Osteocyte (in vitro differentiated cells): Measurements from ENCODE around the gene CRIM1. TPM values are rescaled to one million over a fixed set of nuclear protein-coding genes. Genes with fewer than 3 reads are reported as not detected.

Experiments
- DNase-seq: peaks from one replicate; pipeline ENCODE4 v3.0.0; 2021; ENCODE audit warnings: mixed read lengths; ENCODE audit not compliant: unreplicated experiment; ENCODE audit errors: extremely low spot score
- H3K27ac Mint-ChIP-seq: one replicate; pipeline ENCODE4 v1.8.0; 2021; ENCODE audit warnings: mild to moderate bottlenecking, mixed read lengths; ENCODE audit not compliant: unreplicated experiment
- H3K27me3 Mint-ChIP-seq: one replicate; pipeline ENCODE4 v1.8.0; 2021; ENCODE audit warnings: mixed read lengths; ENCODE audit not compliant: unreplicated experiment
- H3K36me3 Mint-ChIP-seq: one replicate; pipeline ENCODE4 v1.8.0; 2021; ENCODE audit warnings: mixed read lengths; ENCODE audit not compliant: unreplicated experiment
- H3K4me1 Mint-ChIP-seq: one replicate; pipeline ENCODE4 v1.8.0; 2021; ENCODE audit warnings: mixed read lengths; ENCODE audit not compliant: unreplicated experiment
- H3K4me3 Mint-ChIP-seq: one replicate; pipeline ENCODE4 v1.8.0; 2021; ENCODE audit warnings: mild to moderate bottlenecking, moderate library complexity, mixed read lengths; ENCODE audit not compliant: unreplicated experiment
- H3K9me3 Mint-ChIP-seq: one replicate; pipeline ENCODE4 v1.8.0; 2021; ENCODE audit warnings: mixed read lengths; ENCODE audit not compliant: unreplicated experiment
- CTCF ChIP-seq: fragments of 200-600 bp; sonication (generic); IDR thresholded peaks from 2 replicates; pipeline ENCODE4 v1.5.0; 2021; ENCODE audit warnings: antibody characterized with exemption, mild to moderate bottlenecking, moderate library complexity
- total RNA-seq: library from RNA; stranded (reverse); gene quantifications from 2 replicates; pipeline ENCODE4 v1.2.1, GENCODE V29; 2021

The CRIM1 gene
- total RNA-seq, 1 donor from 2014 or later: 194 TPM

- H3K36me3 Mint-ChIP-seq: peaks cover 13% of the 10 kb centered on the region
- H3K9me3 Mint-ChIP-seq: no peaks in the 10 kb centered on the region
- TF ChIP-seq CTCF: no peak
- no peak overlapping the region for H3K4me3 Mint-ChIP-seq
- H3K27ac Mint-ChIP-seq: peak overlapping the region; percentile 87
- no peak for DNase-seq
- peaks cover 82% of the 10 kb centered on the region for H3K4me1 Mint-ChIP-seq
- H3K27me3 Mint-ChIP-seq: no peaks in the 10 kb centered on the region
These were observed 26.9 kb downstream of the CRIM1 start for GRCh38 chr2:36382472-36382871.

GRCh38 chr2:36383726-36384125 is 28.1 kb downstream of the CRIM1 start:
- Mint-ChIP-seq H3K27ac (peak overlapping the region; percentile 74), H3K27me3 (no peaks in the 10 kb centered on the region), H3K9me3 (no peaks in the 10 kb centered on the region), H3K36me3 (peaks cover 8% of the 10 kb centered on the region), H3K4me3 (no peak overlapping the region), H3K4me1 (peaks cover 87% of the 10 kb centered on the region)
- DNase-seq: no peak
- TF ChIP-seq CTCF: no peak

- Mint-ChIP-seq H3K9me3 (no peaks in the 10 kb centered on the region), H3K4me3 (no peak overlapping the region), H3K27me3 (no peaks in the 10 kb centered on the region), H3K27ac (peak overlapping the region; percentile 74), H3K36me3 (peaks cover 3% of the 10 kb centered on the region), H3K4me1 (peaks cover 88% of the 10 kb centered on the region)
- TF ChIP-seq CTCF: no peak
- no peak for DNase-seq
These were observed 28.9 kb downstream of the CRIM1 start for GRCh38 chr2:36384454-36384853.

GRCh38 chr2:36385603-36386002 is 30.0 kb downstream of the CRIM1 start:
- no peak overlapping the region for H3K4me3 Mint-ChIP-seq
- H3K36me3 Mint-ChIP-seq: no peaks in the 10 kb centered on the region
- no peak for DNase-seq
- H3K9me3 Mint-ChIP-seq: no peaks in the 10 kb centered on the region
- H3K27ac Mint-ChIP-seq: peak overlapping the region; percentile 35
- H3K4me1 Mint-ChIP-seq: peaks cover 88% of the 10 kb centered on the region
- H3K27me3 Mint-ChIP-seq: no peaks in the 10 kb centered on the region
- TF ChIP-seq CTCF: no peak

- DNase-seq: no peak
- Mint-ChIP-seq H3K4me3 (no peak overlapping the region), H3K27me3 (no peaks in the 10 kb centered on the region), H3K9me3 (no peaks in the 10 kb centered on the region), H3K27ac (peak overlapping the region; percentile 92), H3K4me1 (peaks cover 72% of the 10 kb centered on the region), H3K36me3 (no peaks in the 10 kb centered on the region)
- TF ChIP-seq CTCF: no peak
These were observed 31.8 kb downstream of the CRIM1 start for GRCh38 chr2:36387258-36387916.
